ENCODE results near the gene LGR4. TPM values are rescaled to one million over a fixed set of nuclear protein-coding genes. Genes with fewer than 3 reads are reported as not detected.

The LGR4 gene
- total RNA-seq, 2 experiments from 2014 or later, result 0.29 to 0.42 TPM

GRCh38 chr11:27445625-27446024 is 27.0 kb downstream of the LGR4 start:
- ATAC-seq, result no peak
- no peaks in the 10 kb centered on the region for H3K9me3 Mint-ChIP-seq (ENCODE audit: low read depth)
- DNase-seq, result no peak
- no peaks in the 10 kb centered on the region for H3K36me3 Mint-ChIP-seq
- no peak overlapping the region for H3K4me3 Mint-ChIP-seq
- CTCF ChIA-PET, result no interaction called here
- H3K27ac Mint-ChIP-seq, result no peak overlapping the region
- H3K4me1 Mint-ChIP-seq, result no peaks in the 10 kb centered on the region
- peaks cover 12% of the 10 kb centered on the region for H3K27me3 Mint-ChIP-seq

GRCh38 chr11:27444801-27445215 is 27.8 kb downstream of the LGR4 start:
- no peak for ATAC-seq
- Mint-ChIP-seq H3K36me3 (no peaks in the 10 kb centered on the region), H3K27ac (no peak overlapping the region), H3K9me3 (ENCODE audit: low read depth) (no peaks in the 10 kb centered on the region), H3K4me3 (no peak overlapping the region), H3K27me3 (peaks cover 12% of the 10 kb centered on the region), H3K4me1 (no peaks in the 10 kb centered on the region)
- CTCF ChIA-PET, result no interaction called here
- no peak for DNase-seq

- Mint-ChIP-seq H3K4me1 (no peaks in the 10 kb centered on the region), H3K36me3 (no peaks in the 10 kb centered on the region), H3K27ac (no peak overlapping the region), H3K27me3 (peaks cover 12% of the 10 kb centered on the region), H3K4me3 (no peak overlapping the region), H3K9me3 (ENCODE audit: low read depth) (no peaks in the 10 kb centered on the region)
- DNase-seq (no peak), ATAC-seq (no peak)
- CTCF ChIA-PET, result no interaction called here
These were observed 28.7 kb downstream of the LGR4 start for GRCh38 chr11:27443746-27444507.

- CTCF ChIA-PET, result no interaction called here
- Mint-ChIP-seq H3K4me3 (no peak overlapping the region), H3K27ac (no peak overlapping the region), H3K9me3 (ENCODE audit: low read depth) (no peaks in the 10 kb centered on the region), H3K27me3 (peaks cover 12% of the 10 kb centered on the region), H3K36me3 (no peaks in the 10 kb centered on the region), H3K4me1 (no peaks in the 10 kb centered on the region)
- ATAC-seq (no peak), DNase-seq (no peak)
These were observed 29.4 kb downstream of the LGR4 start for GRCh38 chr11:27443227-27443626.

GRCh38 chr11:27440090-27440489 is 32.5 kb downstream of the LGR4 start:
- Mint-ChIP-seq H3K36me3 (no peaks in the 10 kb centered on the region), H3K4me3 (no peak overlapping the region), H3K27ac (no peak overlapping the region), H3K9me3 (ENCODE audit: low read depth) (no peaks in the 10 kb centered on the region), H3K4me1 (no peaks in the 10 kb centered on the region), H3K27me3 (peaks cover 10% of the 10 kb centered on the region)
- CTCF ChIA-PET, result no interaction called here
- DNase-seq (no peak), ATAC-seq (no peak)

- Mint-ChIP-seq H3K27ac (no peak overlapping the region), H3K36me3 (no peaks in the 10 kb centered on the region), H3K4me1 (no peaks in the 10 kb centered on the region), H3K9me3 (ENCODE audit: low read depth) (no peaks in the 10 kb centered on the region), H3K4me3 (no peak overlapping the region), H3K27me3 (peaks cover 9% of the 10 kb centered on the region)
- no peak for DNase-seq
- ATAC-seq, result no peak
- CTCF ChIA-PET, result no interaction called here
These were observed 34.0 kb downstream of the LGR4 start for GRCh38 chr11:27438595-27438981.

- CTCF ChIA-PET, result no interaction called here
These were observed 34.6 kb downstream of the LGR4 start for GRCh38 chr11:27437829-27438594.

GRCh38 chr11:27436916-27437315 is 35.7 kb downstream of the LGR4 start:
- H3K36me3 Mint-ChIP-seq, result no peaks in the 10 kb centered on the region
- no peaks in the 10 kb centered on the region for H3K4me1 Mint-ChIP-seq
- no peak overlapping the region for H3K27ac Mint-ChIP-seq
- DNase-seq (no peak), ATAC-seq (no peak)
- H3K4me3 Mint-ChIP-seq, result no peak overlapping the region
- no peaks in the 10 kb centered on the region for H3K9me3 Mint-ChIP-seq (ENCODE audit: low read depth)
- CTCF ChIA-PET, result no interaction called here
- H3K27me3 Mint-ChIP-seq, result peaks cover 9% of the 10 kb centered on the region

More at GRCh38 chr11:27437829-27438594, 34.6 kb downstream of the LGR4 start:
- H3K36me3 Mint-ChIP-seq, result no peaks in the 10 kb centered on the region
- DNase-seq (no peak), ATAC-seq (no peak)
- no peak overlapping the region for H3K27ac Mint-ChIP-seq
- no peaks in the 10 kb centered on the region for H3K9me3 Mint-ChIP-seq (ENCODE audit: low read depth)
- H3K4me3 Mint-ChIP-seq, result no peak overlapping the region
- H3K27me3 Mint-ChIP-seq, result peaks cover 9% of the 10 kb centered on the region
- no peaks in the 10 kb centered on the region for H3K4me1 Mint-ChIP-seq

GRCh38 chr11:27433742-27434141 is 38.8 kb downstream of the LGR4 start:
- H3K27me3 Mint-ChIP-seq, result peaks cover 4% of the 10 kb centered on the region
- H3K4me3 Mint-ChIP-seq, result no peak overlapping the region
- no peak for ATAC-seq
- no peaks in the 10 kb centered on the region for H3K9me3 Mint-ChIP-seq (ENCODE audit: low read depth)
- H3K27ac Mint-ChIP-seq, result no peak overlapping the region
- H3K36me3 Mint-ChIP-seq, result no peaks in the 10 kb centered on the region
- CTCF ChIA-PET, result no interaction called here
- DNase-seq, result no peak
- H3K4me1 Mint-ChIP-seq, result no peaks in the 10 kb centered on the region

- Mint-ChIP-seq H3K4me1 (no peaks in the 10 kb centered on the region), H3K4me3 (no peak overlapping the region)
These were observed 40.8 kb downstream of the LGR4 start for GRCh38 chr11:27431808-27432207.

GRCh38 chr11:27429761-27430393 is 42.7 kb downstream of the LGR4 start:
- H3K27ac Mint-ChIP-seq, result no peak overlapping the region
- no peaks in the 10 kb centered on the region for H3K9me3 Mint-ChIP-seq (ENCODE audit: low read depth)
- no peak overlapping the region for H3K4me3 Mint-ChIP-seq
- ATAC-seq, result no peak
- no peaks in the 10 kb centered on the region for H3K36me3 Mint-ChIP-seq
- no peak for DNase-seq
- CTCF ChIA-PET, result no interaction called here
- H3K27me3 Mint-ChIP-seq, result peaks cover 9% of the 10 kb centered on the region
- H3K4me1 Mint-ChIP-seq, result no peaks in the 10 kb centered on the region

More at GRCh38 chr11:27431808-27432207, 40.8 kb downstream of the LGR4 start:
- Mint-ChIP-seq H3K36me3 (no peaks in the 10 kb centered on the region), H3K27ac (no peak overlapping the region), H3K27me3 (peaks cover 7% of the 10 kb centered on the region), H3K9me3 (ENCODE audit: low read depth) (no peaks in the 10 kb centered on the region)
- no peak for DNase-seq
- no peak for ATAC-seq
- CTCF ChIA-PET, result no interaction called here

GRCh38 chr11:27427183-27427980 is 45.2 kb downstream of the LGR4 start:
- Mint-ChIP-seq H3K4me3 (no peak overlapping the region), H3K27ac (no peak overlapping the region), H3K36me3 (no peaks in the 10 kb centered on the region), H3K9me3 (ENCODE audit: low read depth) (no peaks in the 10 kb centered on the region), H3K4me1 (no peaks in the 10 kb centered on the region), H3K27me3 (peaks cover 9% of the 10 kb centered on the region)
- ATAC-seq, result no peak
- DNase-seq, result no peak
- CTCF ChIA-PET, result no interaction called here

- no peak for DNase-seq
- Mint-ChIP-seq H3K27me3 (peaks cover 12% of the 10 kb centered on the region), H3K4me1 (no peaks in the 10 kb centered on the region), H3K27ac (no peak overlapping the region), H3K4me3 (no peak overlapping the region), H3K9me3 (ENCODE audit: low read depth) (no peaks in the 10 kb centered on the region), H3K36me3 (no peaks in the 10 kb centered on the region)
- CTCF ChIA-PET, result no interaction called here
- no peak for ATAC-seq
These were observed 46.8 kb downstream of the LGR4 start for GRCh38 chr11:27425814-27426213.
